HepG2 (cell line): Measurements from ENCODE around the gene GARS1. TPM values are rescaled to one million over a fixed set of nuclear protein-coding genes. Genes with fewer than 3 reads are reported as not detected.

Experiments
- ATF3 ChIP-seq: sonication (generic); formaldehyde crosslinking; IDR thresholded peaks from 2 replicates; pipeline ENCODE4 v1.4.0; 2020; ENCODE audit warnings: missing genetic modification reagents
- BRCA1 ChIP-seq: sonication (generic); formaldehyde crosslinking; IDR thresholded peaks from 2 replicates; pipeline ENCODE4 v1.4.0; 2020; ENCODE audit warnings: missing genetic modification reagents
- HIC2 ChIP-seq: sonication (generic); formaldehyde crosslinking; IDR thresholded peaks from 2 replicates; pipeline ENCODE4 v1.9.0; 2022; ENCODE audit warnings: low read depth, missing genetic modification reagents
- HNF4G ChIP-seq, 2 experiments: sonication (generic) in 1 of 2; formaldehyde crosslinking in 1 of 2; IDR thresholded peaks; 2 replicates each; pipeline versions ENCODE4 v1.4.0 to v1.6.1; 2011 to 2020; ENCODE audit warnings: borderline replicate concordance in 2 of 2, low read depth in 2 of 2, mild to moderate bottlenecking in 2 of 2, low read length in 1 of 2, missing genetic modification reagents in 1 of 2, moderate library complexity in 1 of 2
- JDP2 ChIP-seq: sonication (generic); formaldehyde crosslinking; IDR thresholded peaks from 2 replicates; pipeline ENCODE4 v1.8.1; 2022; ENCODE audit warnings: missing genetic modification reagents, borderline replicate concordance
- NONO ChIP-seq, 2 experiments: fragments of 450-650 bp in 1 of 2; sonication (generic) in 1 of 2; formaldehyde crosslinking in 1 of 2; IDR thresholded peaks in 1 of 2; conservative IDR thresholded peaks in 1 of 2; 2 replicates each; pipeline versions ENCODE4 v1.6.1 to v1.8.0; 2017 to 2022; ENCODE audit warnings: mild to moderate bottlenecking in 1 of 2, missing genetic modification reagents in 1 of 2, moderate library complexity in 1 of 2
- NR2C2 ChIP-seq: sonication (generic); formaldehyde crosslinking; IDR thresholded peaks from 2 replicates; pipeline ENCODE4 v1.4.0; 2020; ENCODE audit warnings: missing genetic modification reagents, mild to moderate bottlenecking, moderate library complexity, borderline replicate concordance
- ONECUT2 ChIP-seq: sonication (generic); formaldehyde crosslinking; IDR thresholded peaks from 2 replicates; pipeline ENCODE4 v1.4.0; 2020; ENCODE audit warnings: missing genetic modification reagents
- POLR2A ChIP-seq, 2 experiments: IDR thresholded peaks; 2 replicates each; pipeline ENCODE4 v1.6.1; 2011; ENCODE audit warnings: low read depth in 2 of 2, low read length in 2 of 2, mild to moderate bottlenecking in 1 of 2, moderate library complexity in 1 of 2; ENCODE audit not compliant: insufficient read depth in 1 of 2
- ZFP36 ChIP-seq: fragments of 150-350 bp; IDR thresholded peaks from 2 replicates; pipeline ENCODE4 v1.6.1; 2018; ENCODE audit warnings: borderline replicate concordance, low read length, low read depth; ENCODE audit not compliant: partially characterized antibody
- ZFP90 ChIP-seq: sonication (generic); formaldehyde crosslinking; IDR thresholded peaks from 2 replicates; pipeline ENCODE4 v1.8.0; 2022; ENCODE audit warnings: missing genetic modification reagents, mild to moderate bottlenecking, inconsistent platforms, borderline replicate concordance
- ZNF331 ChIP-seq: sonication (generic); formaldehyde crosslinking; IDR thresholded peaks from 2 replicates; pipeline ENCODE4 v1.4.0; 2020; ENCODE audit warnings: missing genetic modification reagents
- ZNF33B ChIP-seq: sonication (generic); formaldehyde crosslinking; IDR thresholded peaks from 2 replicates; pipeline ENCODE4 v1.5.1; 2020; ENCODE audit warnings: mild to moderate bottlenecking, missing genetic modification reagents
- ZNF775 ChIP-seq: sonication (generic); formaldehyde crosslinking; IDR thresholded peaks from 2 replicates; pipeline ENCODE4 v1.4.0; 2020; ENCODE audit warnings: missing genetic modification reagents, mild to moderate bottlenecking, moderate library complexity, borderline replicate concordance
- polyA plus RNA-seq, 8 experiments: library from polyadenylated mRNA; depleted of rRNA in 3 of 8; stranded (reverse) in 7 of 8; unstranded in 1 of 8; fragments of >200 nt; fragmentation: Illumina TruSeq in 4 of 8; extraction: Trizol in 4 of 8; gene quantifications; 2 replicates each; pipeline versions ENCODE4 v1.2.1 to v1.2.3, GENCODE V29; 2011 to 2016; ENCODE audit warnings: low read depth in 4 of 8, missing spikeins in 1 of 8, mixed read lengths in 1 of 8; ENCODE audit not compliant: insufficient read depth in 1 of 8
- total RNA-seq, 5 experiments: library from RNA; depleted of rRNA; stranded (reverse); fragments of >200 nt; fragmentation: Illumina TruSeq; extraction: Trizol; gene quantifications; 2 replicates each; pipeline ENCODE4 v1.2.3, GENCODE V29; 2016; ENCODE audit warnings: low read depth in 1 of 5
- TF ChIP-seq, protein P1 (sequence below): sonication (generic); formaldehyde crosslinking; IDR thresholded peaks from 2 replicates; pipeline ENCODE4 v1.9.0; 2022; ENCODE audit warnings: missing genetic modification reagents, mild to moderate bottlenecking, borderline replicate concordance
- TF ChIP-seq, protein P2 (sequence below): sonication (generic); formaldehyde crosslinking; IDR thresholded peaks from 2 replicates; pipeline ENCODE4 v1.4.0; 2020; ENCODE audit warnings: mild to moderate bottlenecking, missing genetic modification reagents
- TF ChIP-seq, protein P3 (sequence below): sonication (generic); formaldehyde crosslinking; IDR thresholded peaks from 2 replicates; pipeline ENCODE4 v1.5.0; 2020; ENCODE audit warnings: mild to moderate bottlenecking, missing genetic modification reagents, moderate library complexity
- TF ChIP-seq, protein P4 (sequence below): sonication (generic); formaldehyde crosslinking; IDR thresholded peaks from 2 replicates; pipeline ENCODE4 v1.5.0; 2020; ENCODE audit warnings: missing genetic modification reagents, mild to moderate bottlenecking, borderline replicate concordance

GARS1 gene
- total and polyA plus RNA-seq, 2 of the 13 experiments (the other 11 are each of a cell fraction or from before 2014, with no cell fraction given): 140 to 460 TPM

DNA sequence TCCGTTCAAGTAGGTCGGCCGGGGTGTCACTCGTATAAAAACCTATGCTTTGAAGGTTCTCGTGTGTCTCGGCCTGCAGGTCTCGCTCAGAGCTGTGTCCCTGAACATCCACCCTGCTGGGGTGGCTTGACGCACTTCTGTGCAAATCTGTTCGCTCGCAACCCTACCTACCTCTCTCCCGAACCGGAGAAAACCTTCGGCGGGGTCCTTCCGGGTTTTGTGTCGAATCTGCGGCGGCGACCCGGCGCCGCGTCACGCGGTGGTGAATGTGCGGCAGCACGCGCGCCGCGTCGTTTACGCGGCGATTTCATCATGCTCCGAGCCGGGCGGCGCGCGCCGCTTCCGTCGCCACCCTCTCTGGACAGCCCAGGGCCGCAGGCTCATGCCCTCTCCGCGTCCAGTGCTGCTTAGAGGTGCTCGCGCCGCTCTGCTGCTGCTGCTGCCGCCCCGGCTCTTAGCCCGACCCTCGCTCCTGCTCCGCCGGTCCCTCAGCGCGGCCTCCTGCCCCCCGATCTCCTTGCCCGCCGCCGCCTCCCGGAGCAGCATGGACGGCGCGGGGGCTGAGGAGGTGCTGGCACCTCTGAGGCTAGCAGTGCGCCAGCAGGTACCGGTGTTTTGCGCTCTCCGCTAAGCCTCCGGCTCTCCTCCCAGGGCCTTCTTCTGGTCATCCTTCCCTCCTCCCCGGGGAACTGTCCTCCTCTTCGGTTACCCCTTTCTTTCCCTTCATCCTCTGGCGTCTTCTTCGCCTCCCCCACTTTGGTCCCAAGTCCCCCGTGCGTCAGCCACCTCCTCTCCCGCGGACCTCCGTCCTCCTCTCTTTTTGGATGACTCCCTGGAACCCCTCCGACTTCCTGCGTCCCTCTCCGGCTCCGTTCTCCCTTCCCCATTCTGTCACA lies at the start of gene GARS1 (continued):
- TF ChIP-seq ONECUT2 (no peak), ZNF331 (CRISPR knock-in tag) (peak; percentile 96), ATF3 (CRISPR knock-in tag) (peak; percentile 99), ZFP36 (no peak), BRCA1 (peak; percentile 98), HNF4G (IDR thresholded peaks at IDR 0.05; ENCODE audit: borderline replicate concordance, low read depth, low read length) (no peak), HNF4G (CRISPR knock-in tag; IDR thresholded peaks at IDR 0.05; ENCODE audit: borderline replicate concordance, low read depth) (peak; percentile 86; the same call in 1 of the 2 replicates), ZNF33B (no peak), ZNF775 (CRISPR knock-in tag) (no peak), ZFP90 (CRISPR knock-in tag) (peak; percentile 58; the same call in 1 of the 2 replicates), NONO (IDR thresholded peaks at IDR 0.05) (no peak), NONO (CRISPR knock-in tag; conservative IDR thresholded peaks at IDR 0.05) (peak; percentile 95), NR2C2 (peak; percentile 76), POLR2A (IDR thresholded peaks at IDR 0.05; ENCODE audit: insufficient read depth in 1 of 2, low read depth in 2 of 2, low read length in 2 of 2) (peak; percentile 90 to 95), JDP2 (no peak), HIC2 (CRISPR knock-in tag) (no peak)
- TF ChIP-seq, protein P1, sequence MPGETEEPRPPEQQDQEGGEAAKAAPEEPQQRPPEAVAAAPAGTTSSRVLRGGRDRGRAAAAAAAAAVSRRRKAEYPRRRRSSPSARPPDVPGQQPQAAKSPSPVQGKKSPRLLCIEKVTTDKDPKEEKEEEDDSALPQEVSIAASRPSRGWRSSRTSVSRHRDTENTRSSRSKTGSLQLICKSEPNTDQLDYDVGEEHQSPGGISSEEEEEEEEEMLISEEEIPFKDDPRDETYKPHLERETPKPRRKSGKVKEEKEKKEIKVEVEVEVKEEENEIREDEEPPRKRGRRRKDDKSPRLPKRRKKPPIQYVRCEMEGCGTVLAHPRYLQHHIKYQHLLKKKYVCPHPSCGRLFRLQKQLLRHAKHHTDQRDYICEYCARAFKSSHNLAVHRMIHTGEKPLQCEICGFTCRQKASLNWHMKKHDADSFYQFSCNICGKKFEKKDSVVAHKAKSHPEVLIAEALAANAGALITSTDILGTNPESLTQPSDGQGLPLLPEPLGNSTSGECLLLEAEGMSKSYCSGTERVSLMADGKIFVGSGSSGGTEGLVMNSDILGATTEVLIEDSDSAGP: peak; percentile 94
- TF ChIP-seq, protein P2, sequence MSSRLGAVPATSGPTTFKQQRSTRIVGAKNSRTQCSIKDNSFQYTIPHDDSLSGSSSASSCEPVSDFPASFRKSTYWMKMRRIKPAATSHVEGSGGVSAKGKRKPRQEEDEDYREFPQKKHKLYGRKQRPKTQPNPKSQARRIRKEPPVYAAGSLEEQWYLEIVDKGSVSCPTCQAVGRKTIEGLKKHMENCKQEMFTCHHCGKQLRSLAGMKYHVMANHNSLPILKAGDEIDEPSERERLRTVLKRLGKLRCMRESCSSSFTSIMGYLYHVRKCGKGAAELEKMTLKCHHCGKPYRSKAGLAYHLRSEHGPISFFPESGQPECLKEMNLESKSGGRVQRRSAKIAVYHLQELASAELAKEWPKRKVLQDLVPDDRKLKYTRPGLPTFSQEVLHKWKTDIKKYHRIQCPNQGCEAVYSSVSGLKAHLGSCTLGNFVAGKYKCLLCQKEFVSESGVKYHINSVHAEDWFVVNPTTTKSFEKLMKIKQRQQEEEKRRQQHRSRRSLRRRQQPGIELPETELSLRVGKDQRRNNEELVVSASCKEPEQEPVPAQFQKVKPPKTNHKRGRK (CRISPR knock-in tag): peak; percentile 74
- TF ChIP-seq, protein P3, sequence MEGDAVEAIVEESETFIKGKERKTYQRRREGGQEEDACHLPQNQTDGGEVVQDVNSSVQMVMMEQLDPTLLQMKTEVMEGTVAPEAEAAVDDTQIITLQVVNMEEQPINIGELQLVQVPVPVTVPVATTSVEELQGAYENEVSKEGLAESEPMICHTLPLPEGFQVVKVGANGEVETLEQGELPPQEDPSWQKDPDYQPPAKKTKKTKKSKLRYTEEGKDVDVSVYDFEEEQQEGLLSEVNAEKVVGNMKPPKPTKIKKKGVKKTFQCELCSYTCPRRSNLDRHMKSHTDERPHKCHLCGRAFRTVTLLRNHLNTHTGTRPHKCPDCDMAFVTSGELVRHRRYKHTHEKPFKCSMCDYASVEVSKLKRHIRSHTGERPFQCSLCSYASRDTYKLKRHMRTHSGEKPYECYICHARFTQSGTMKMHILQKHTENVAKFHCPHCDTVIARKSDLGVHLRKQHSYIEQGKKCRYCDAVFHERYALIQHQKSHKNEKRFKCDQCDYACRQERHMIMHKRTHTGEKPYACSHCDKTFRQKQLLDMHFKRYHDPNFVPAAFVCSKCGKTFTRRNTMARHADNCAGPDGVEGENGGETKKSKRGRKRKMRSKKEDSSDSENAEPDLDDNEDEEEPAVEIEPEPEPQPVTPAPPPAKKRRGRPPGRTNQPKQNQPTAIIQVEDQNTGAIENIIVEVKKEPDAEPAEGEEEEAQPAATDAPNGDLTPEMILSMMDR: no peak
- TF ChIP-seq, protein P4, sequence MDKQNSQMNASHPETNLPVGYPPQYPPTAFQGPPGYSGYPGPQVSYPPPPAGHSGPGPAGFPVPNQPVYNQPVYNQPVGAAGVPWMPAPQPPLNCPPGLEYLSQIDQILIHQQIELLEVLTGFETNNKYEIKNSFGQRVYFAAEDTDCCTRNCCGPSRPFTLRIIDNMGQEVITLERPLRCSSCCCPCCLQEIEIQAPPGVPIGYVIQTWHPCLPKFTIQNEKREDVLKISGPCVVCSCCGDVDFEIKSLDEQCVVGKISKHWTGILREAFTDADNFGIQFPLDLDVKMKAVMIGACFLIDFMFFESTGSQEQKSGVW (CRISPR knock-in tag): no peak
